Choroid plexus epithelial cell (primary cell): ENCODE data around the gene APOL2.
A peak's percentile ranks its signal among the peaks of the same experiment; 100 is the strongest.
"Not testable (repeated sequence)": the region's sequence is repeated elsewhere in the genome, so short reads cannot be mapped to it uniquely, and the experiment has no call there.

Experiments
- DNase-seq: peaks from one replicate; pipeline ENCODE4 v3.0.0-alpha.2; 2010; ENCODE audit warnings: low read depth
- H3K4me3 ChIP-seq: 2 replicates; pipeline ENCODE4 v1.5.1; 2011; ENCODE audit warnings: low read depth, mild to moderate bottlenecking, control low read depth, low read length, moderate library complexity
- CTCF ChIP-seq: conservative IDR thresholded peaks from 2 replicates; pipeline ENCODE4 v1.5.1; 2011; ENCODE audit warnings: low read depth, mild to moderate bottlenecking, control low read depth, inconsistent platforms, low read length, moderate library complexity

The APOL2 gene

GRCh38 chr22:36192542-36192941 lies 46.8 kb downstream of the APOL2 start:
- TF ChIP-seq CTCF, result no peak
- peak; percentile 36 for DNase-seq
- no peak overlapping the region for H3K4me3 ChIP-seq

- TF ChIP-seq CTCF, result no peak
- no peak for DNase-seq
- no peak overlapping the region for H3K4me3 ChIP-seq
Observed at GRCh38 chr22:36191106-36191836, 48.1 kb downstream of the APOL2 start.

GRCh38 chr22:36187862-36188261 lies 51.5 kb downstream of the APOL2 start:
- not testable (repeated sequence) for DNase-seq, H3K4me3 ChIP-seq

- H3K4me3 ChIP-seq, result no peak overlapping the region
- peak; percentile 15 for TF ChIP-seq CTCF
- no peak for DNase-seq
Observed at GRCh38 chr22:36185828-36186624, 53.3 kb downstream of the APOL2 start.

GRCh38 chr22:36184433-36185025 lies 54.8 kb downstream of the APOL2 start:
- no peak for TF ChIP-seq CTCF
- H3K4me3 ChIP-seq, result no peak overlapping the region
- peak; percentile 63 for DNase-seq

- TF ChIP-seq CTCF, result no peak
- no peak overlapping the region for H3K4me3 ChIP-seq
- no peak for DNase-seq
Observed at GRCh38 chr22:36183446-36183845, 55.9 kb downstream of the APOL2 start.

GRCh38 chr22:36182857-36183256 lies 56.5 kb downstream of the APOL2 start:
- no peak for DNase-seq
- TF ChIP-seq CTCF, result no peak
- H3K4me3 ChIP-seq, result no peak overlapping the region
